Gastrocnemius medialis (tissue), 4 donors: Measurements from ENCODE around the gene RPS6KA2.

Experiments
- POLR2A ChIP-seq, 2 donors: fragments of 450-650 bp; IDR thresholded peaks; one replicate each; pipeline ENCODE4 v1.6.1; 2017; ENCODE audit warnings: antibody characterized with exemption in 2 of 2, mild to moderate bottlenecking in 2 of 2, moderate library complexity in 2 of 2
- TF ChIP-seq, protein P1 (sequence below), 5 experiments: fragments of 450-650 bp in 3 of 5; fragments of 200-600 bp in 2 of 5; sonication (generic) in 2 of 5; IDR thresholded peaks in 4 of 5; conservative IDR thresholded peaks in 1 of 5; 1 replicate in 4 of 5; 2 replicates in 1 of 5; pipeline ENCODE4 v1.5.1; 2016 to 2019; ENCODE audit warnings: antibody characterized with exemption in 5 of 5, mild to moderate bottlenecking in 3 of 5, moderate library complexity in 3 of 5

GRCh38 chr6:166613027-166613426 is 14.0 kb downstream of the RPS6KA2 start:
- no peak for TF ChIP-seq POLR2A (IDR thresholded peaks at IDR 0.05)
- TF ChIP-seq, protein P1, sequence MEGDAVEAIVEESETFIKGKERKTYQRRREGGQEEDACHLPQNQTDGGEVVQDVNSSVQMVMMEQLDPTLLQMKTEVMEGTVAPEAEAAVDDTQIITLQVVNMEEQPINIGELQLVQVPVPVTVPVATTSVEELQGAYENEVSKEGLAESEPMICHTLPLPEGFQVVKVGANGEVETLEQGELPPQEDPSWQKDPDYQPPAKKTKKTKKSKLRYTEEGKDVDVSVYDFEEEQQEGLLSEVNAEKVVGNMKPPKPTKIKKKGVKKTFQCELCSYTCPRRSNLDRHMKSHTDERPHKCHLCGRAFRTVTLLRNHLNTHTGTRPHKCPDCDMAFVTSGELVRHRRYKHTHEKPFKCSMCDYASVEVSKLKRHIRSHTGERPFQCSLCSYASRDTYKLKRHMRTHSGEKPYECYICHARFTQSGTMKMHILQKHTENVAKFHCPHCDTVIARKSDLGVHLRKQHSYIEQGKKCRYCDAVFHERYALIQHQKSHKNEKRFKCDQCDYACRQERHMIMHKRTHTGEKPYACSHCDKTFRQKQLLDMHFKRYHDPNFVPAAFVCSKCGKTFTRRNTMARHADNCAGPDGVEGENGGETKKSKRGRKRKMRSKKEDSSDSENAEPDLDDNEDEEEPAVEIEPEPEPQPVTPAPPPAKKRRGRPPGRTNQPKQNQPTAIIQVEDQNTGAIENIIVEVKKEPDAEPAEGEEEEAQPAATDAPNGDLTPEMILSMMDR (IDR thresholded peaks at IDR 0.05 in 4 of 5, conservative IDR thresholded peaks at IDR 0.05 in 1 of 5), result no peak
